ENCODE results near the gene LMTK2. TPM values are rescaled to one million over a fixed set of nuclear protein-coding genes. Genes with fewer than 3 reads are reported as not detected.

The LMTK2 gene
- total RNA-seq, 1 donor from 2014 or later: 19.2 TPM

DNA sequence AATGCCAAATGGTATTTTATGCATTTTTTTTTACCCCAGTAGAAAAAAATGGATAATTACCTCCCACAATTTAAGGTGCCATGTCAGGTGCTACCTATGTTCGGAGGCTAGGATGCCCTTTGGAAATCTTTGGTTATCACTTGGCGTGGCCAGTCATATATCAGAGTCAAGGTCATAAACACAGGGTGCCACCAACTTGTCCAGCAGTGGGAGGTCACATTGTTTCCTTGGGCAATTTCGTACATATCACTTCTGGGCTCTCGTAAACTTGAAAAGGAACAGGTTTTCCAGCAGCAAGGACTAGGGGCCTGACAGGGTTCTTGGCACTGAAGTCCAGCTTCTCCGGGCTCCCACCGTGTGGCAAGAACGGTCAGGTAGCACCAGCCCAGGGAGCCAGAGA, 56.6 kb downstream of the LMTK2 start:
- no peaks in the 10 kb centered on the region for H3K9me3 Mint-ChIP-seq
- TF ChIP-seq, protein P1, sequence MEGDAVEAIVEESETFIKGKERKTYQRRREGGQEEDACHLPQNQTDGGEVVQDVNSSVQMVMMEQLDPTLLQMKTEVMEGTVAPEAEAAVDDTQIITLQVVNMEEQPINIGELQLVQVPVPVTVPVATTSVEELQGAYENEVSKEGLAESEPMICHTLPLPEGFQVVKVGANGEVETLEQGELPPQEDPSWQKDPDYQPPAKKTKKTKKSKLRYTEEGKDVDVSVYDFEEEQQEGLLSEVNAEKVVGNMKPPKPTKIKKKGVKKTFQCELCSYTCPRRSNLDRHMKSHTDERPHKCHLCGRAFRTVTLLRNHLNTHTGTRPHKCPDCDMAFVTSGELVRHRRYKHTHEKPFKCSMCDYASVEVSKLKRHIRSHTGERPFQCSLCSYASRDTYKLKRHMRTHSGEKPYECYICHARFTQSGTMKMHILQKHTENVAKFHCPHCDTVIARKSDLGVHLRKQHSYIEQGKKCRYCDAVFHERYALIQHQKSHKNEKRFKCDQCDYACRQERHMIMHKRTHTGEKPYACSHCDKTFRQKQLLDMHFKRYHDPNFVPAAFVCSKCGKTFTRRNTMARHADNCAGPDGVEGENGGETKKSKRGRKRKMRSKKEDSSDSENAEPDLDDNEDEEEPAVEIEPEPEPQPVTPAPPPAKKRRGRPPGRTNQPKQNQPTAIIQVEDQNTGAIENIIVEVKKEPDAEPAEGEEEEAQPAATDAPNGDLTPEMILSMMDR (conservative IDR thresholded peaks at IDR 0.05): no peak
- no peak for DNase-seq (ENCODE audit: low read depth, low spot score)
- no peak overlapping the region for H3K27ac Mint-ChIP-seq (ENCODE audit: unreplicated experiment)
- no peaks in the 10 kb centered on the region for H3K27me3 Mint-ChIP-seq (ENCODE audit: low read depth)
- H3K4me1 Mint-ChIP-seq: peaks cover 13% of the 10 kb centered on the region
- peaks cover 6% of the 10 kb centered on the region for H3K36me3 Mint-ChIP-seq (ENCODE audit: low read depth)
- no peak overlapping the region for H3K4me3 Mint-ChIP-seq

DNA sequence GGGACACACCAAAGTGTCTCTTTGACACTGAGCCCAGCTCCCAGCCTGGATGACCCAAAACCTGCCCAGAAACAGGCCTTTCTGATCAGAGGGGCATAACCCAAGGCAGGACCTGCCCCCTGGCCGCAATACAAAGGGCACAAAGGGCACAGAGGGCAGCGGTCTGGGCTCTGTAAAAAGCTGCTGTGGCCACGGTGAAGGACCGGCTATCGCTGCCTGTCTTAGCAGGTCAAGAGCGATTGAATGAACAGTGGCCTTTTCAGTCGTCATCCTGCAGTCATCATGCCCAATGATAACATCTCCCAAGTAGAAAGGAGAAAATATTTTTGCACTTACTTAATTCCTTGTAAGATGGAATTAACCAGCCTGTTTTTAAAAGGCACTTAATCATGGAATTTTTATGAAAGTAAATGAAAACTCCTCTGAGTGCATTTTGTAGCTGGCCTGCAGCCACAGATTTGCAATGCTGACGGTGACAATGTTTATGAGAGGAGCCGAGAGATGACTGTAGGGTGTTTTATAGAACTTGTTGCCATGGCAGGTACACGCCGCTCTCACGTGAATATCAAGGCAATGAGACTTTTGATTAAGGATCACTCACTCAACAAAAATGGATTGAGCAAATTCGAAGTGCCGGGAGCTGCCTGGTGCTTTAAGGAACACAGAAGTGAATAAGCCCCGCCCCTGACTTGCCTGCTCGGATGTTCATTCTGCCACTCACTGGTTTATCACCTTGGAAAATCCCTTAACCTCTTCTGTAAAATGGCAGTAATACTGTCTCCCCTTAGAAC, 57.2 kb downstream of the LMTK2 start:
- Mint-ChIP-seq H3K36me3 (ENCODE audit: low read depth) (peaks cover 5% of the 10 kb centered on the region), H3K27me3 (ENCODE audit: low read depth) (no peaks in the 10 kb centered on the region), H3K4me3 (no peak overlapping the region), H3K9me3 (no peaks in the 10 kb centered on the region), H3K27ac (ENCODE audit: unreplicated experiment) (no peak overlapping the region), H3K4me1 (peaks cover 13% of the 10 kb centered on the region)
- DNase-seq (ENCODE audit: low read depth, low spot score): no peak
- TF ChIP-seq, protein P1 (conservative IDR thresholded peaks at IDR 0.05): no peak

DNA sequence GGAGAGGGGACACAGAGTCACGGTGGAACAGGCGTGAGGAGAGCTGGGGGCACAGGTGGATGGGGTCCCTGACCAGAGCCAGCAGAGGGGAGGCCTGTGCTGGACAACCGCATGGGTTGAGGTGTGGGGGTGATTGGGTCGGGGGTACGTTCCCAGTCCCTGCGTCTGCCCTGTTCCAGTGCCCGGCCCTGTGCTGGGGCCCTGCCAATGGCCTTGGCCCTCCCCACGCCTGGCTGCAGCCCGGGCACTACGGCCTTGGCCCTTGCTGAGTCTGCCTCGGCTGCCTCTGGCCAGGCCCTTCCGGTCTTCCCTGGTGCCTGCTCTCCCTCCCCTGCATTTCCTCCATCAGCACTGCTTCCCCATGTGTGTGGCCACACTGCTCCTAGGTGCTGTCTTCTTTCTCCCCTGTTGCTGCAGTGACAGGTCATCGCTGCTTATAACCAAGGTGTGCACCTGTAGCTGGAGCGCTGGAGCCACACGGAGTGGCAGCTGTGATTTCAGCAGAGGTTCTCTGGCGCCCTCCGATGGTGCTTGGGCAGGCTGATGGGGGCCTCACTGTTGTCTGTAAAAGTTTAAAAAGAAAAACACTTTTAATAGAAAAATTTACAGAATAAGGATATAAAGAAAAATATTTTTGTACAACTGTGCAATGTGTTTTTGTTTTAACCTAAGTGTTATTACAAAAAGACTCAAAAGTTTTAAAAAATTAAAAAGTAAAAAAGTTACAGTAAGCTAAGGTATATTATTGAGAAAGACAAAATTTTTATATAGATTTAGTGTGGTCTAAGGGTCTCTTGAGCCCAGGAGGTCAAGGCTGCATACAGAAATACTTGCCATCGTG, 59.4 kb downstream of the LMTK2 start:
- H3K4me3 Mint-ChIP-seq: no peak overlapping the region
- H3K9me3 Mint-ChIP-seq: no peaks in the 10 kb centered on the region
- TF ChIP-seq, protein P1 (conservative IDR thresholded peaks at IDR 0.05): peak; percentile 72
- no peaks in the 10 kb centered on the region for H3K36me3 Mint-ChIP-seq (ENCODE audit: low read depth)
- H3K4me1 Mint-ChIP-seq: peaks cover 16% of the 10 kb centered on the region
- H3K27ac Mint-ChIP-seq (ENCODE audit: unreplicated experiment): no peak overlapping the region
- peak; percentile 40 for DNase-seq (ENCODE audit: low read depth, low spot score)
- no peaks in the 10 kb centered on the region for H3K27me3 Mint-ChIP-seq (ENCODE audit: low read depth)

DNA sequence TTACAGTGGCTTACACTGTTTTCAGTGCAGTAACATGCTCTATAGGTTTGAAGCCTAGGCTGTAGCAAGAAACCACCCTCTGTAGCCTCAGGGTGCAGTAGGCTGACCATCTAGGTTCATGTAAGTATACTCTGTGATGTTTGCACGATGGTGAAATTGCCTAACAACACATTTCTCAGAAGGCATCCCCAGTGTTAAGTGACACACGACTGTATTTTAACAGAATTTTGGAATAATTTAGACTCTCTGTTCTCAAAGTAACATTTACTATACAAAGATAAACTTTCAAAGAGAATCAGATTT, 60.0 kb downstream of the LMTK2 start:
- TF ChIP-seq, protein P1 (conservative IDR thresholded peaks at IDR 0.05): no peak
- H3K4me3 Mint-ChIP-seq: no peak overlapping the region
- no peaks in the 10 kb centered on the region for H3K9me3 Mint-ChIP-seq
- H3K27me3 Mint-ChIP-seq (ENCODE audit: low read depth): no peaks in the 10 kb centered on the region
- peaks cover 20% of the 10 kb centered on the region for H3K4me1 Mint-ChIP-seq
- no peak overlapping the region for H3K27ac Mint-ChIP-seq (ENCODE audit: unreplicated experiment)
- H3K36me3 Mint-ChIP-seq (ENCODE audit: low read depth): no peaks in the 10 kb centered on the region
- no peak for DNase-seq (ENCODE audit: low read depth, low spot score)

DNA sequence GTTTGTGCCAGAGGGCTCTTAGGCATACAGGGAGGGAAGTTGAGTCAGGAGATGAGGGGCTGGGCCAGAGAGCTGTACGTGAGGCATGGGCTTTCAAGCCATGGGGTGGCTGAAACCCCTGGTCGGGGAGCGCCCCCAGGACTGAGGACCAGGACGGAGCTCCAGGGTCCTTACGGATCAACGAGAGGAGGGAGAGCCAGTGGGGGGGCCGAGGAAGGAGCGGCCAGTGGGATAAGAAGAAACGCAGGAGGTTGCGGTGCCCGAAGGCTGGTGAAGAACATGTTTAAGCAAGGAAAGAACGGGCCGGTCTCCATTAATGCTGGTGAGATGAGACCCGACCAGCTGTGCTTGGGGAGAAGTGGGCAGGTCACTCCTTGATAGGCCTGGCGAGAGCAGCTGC, 61.0 kb downstream of the LMTK2 start:
- no peak overlapping the region for H3K4me3 Mint-ChIP-seq
- no peaks in the 10 kb centered on the region for H3K27me3 Mint-ChIP-seq (ENCODE audit: low read depth)
- TF ChIP-seq, protein P1 (conservative IDR thresholded peaks at IDR 0.05): no peak
- no peak for DNase-seq (ENCODE audit: low read depth, low spot score)
- H3K4me1 Mint-ChIP-seq: peaks cover 20% of the 10 kb centered on the region
- H3K36me3 Mint-ChIP-seq (ENCODE audit: low read depth): no peaks in the 10 kb centered on the region
- H3K9me3 Mint-ChIP-seq: no peaks in the 10 kb centered on the region
- no peak overlapping the region for H3K27ac Mint-ChIP-seq (ENCODE audit: unreplicated experiment)
